ENCODE results near the gene UBE2J2. TPM values are rescaled to one million over a fixed set of nuclear protein-coding genes. Genes with fewer than 3 reads are reported as not detected.

The UBE2J2 gene
- total and polyA plus RNA-seq, 2 of the 8 experiments (the other 6 are each of a cell fraction or from before 2014, with no cell fraction given) = 33.6 to 67.9 TPM

GRCh38 chr1:1259540-1259939 is 14.1 kb downstream of the UBE2J2 start (continued):
- no peak for TF ChIP-seq SP1 (IDR thresholded peaks at IDR 0.05; ENCODE audit: low read depth, low read length)
- no peak for TF ChIP-seq ATF2 (IDR thresholded peaks at IDR 0.05; ENCODE audit: low read length)
- TF ChIP-seq ZNF274 (IDR thresholded peaks at IDR 0.05; ENCODE audit: borderline replicate concordance, extremely low read depth, low read length) = no peak

All from H1 (cell line).